ENCODE results near the gene UNK.
A peak's percentile ranks its signal among the peaks of the same experiment; 100 is the strongest.

The UNK gene

GRCh38 chr17:75771334-75772281 lies 13.0 kb upstream of the UNK start:
- TF ChIP-seq, protein P1, sequence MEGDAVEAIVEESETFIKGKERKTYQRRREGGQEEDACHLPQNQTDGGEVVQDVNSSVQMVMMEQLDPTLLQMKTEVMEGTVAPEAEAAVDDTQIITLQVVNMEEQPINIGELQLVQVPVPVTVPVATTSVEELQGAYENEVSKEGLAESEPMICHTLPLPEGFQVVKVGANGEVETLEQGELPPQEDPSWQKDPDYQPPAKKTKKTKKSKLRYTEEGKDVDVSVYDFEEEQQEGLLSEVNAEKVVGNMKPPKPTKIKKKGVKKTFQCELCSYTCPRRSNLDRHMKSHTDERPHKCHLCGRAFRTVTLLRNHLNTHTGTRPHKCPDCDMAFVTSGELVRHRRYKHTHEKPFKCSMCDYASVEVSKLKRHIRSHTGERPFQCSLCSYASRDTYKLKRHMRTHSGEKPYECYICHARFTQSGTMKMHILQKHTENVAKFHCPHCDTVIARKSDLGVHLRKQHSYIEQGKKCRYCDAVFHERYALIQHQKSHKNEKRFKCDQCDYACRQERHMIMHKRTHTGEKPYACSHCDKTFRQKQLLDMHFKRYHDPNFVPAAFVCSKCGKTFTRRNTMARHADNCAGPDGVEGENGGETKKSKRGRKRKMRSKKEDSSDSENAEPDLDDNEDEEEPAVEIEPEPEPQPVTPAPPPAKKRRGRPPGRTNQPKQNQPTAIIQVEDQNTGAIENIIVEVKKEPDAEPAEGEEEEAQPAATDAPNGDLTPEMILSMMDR (IDR thresholded peaks at IDR 0.05; ENCODE audit: low read depth, low read length, missing control alignments): peak; percentile 26
- in situ Hi-C loops (cut with HindIII; ENCODE audit: low sequenced_read_pairs): no loop called here
- H3K4me3 ChIP-seq (ENCODE audit: low read depth, low read length): no peak overlapping the region
- DNase-seq (ENCODE audit: low read depth): no peak

DNA sequence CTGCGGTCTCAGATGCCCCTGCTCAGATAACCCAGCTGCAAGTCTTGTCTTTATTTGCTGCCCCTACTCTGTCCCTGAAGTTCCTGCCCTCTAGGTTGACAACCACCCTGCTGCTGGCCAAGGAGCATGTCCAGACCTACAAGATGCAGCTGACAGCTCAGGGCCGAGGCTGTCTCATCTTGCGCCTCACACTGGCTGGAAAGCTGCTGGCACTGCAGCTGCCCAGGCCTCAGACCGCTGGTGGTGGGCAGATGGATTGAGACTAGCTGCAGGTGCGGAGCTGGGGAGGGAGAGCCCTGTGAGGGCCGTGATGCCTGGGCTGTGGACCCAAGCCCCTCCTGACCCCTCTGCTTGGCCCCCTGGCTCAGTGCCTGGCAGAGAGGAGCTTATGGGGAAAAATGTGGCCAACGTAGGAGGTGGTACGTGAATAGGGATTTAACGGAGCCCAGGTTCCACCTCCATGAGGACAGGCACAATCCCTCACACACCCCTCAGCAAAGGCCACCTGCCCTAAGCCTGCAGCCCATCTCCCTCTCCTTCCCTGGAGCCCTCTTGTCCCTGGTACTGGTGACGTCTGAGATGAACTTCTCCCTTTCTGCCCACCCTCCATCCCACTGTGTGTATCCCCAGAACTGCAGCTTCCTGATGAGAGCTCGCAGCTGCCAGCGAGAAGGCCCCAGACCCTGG lies 11.3 kb upstream of the UNK start:
- no peak overlapping the region for H3K4me3 ChIP-seq (ENCODE audit: low read depth, low read length)
- DNase-seq (ENCODE audit: low read depth): no peak
- in situ Hi-C loops (cut with HindIII; ENCODE audit: low sequenced_read_pairs): no loop called here
- TF ChIP-seq, protein P1 (IDR thresholded peaks at IDR 0.05; ENCODE audit: low read depth, low read length, missing control alignments): no peak

- TF ChIP-seq, protein P1 (IDR thresholded peaks at IDR 0.05; ENCODE audit: low read depth, low read length, missing control alignments): no peak
- no peak for DNase-seq (ENCODE audit: low read depth)
- H3K4me3 ChIP-seq (ENCODE audit: low read depth, low read length): no peak overlapping the region
- in situ Hi-C loops (cut with HindIII; ENCODE audit: low sequenced_read_pairs): no loop called here
These were observed 10.7 kb upstream of the UNK start for GRCh38 chr17:75773808-75774470.

- DNase-seq (ENCODE audit: low read depth): no peak
- TF ChIP-seq, protein P1 (IDR thresholded peaks at IDR 0.05; ENCODE audit: low read depth, low read length, missing control alignments): no peak
- no peak overlapping the region for H3K4me3 ChIP-seq (ENCODE audit: low read depth, low read length)
- in situ Hi-C loops (cut with HindIII; ENCODE audit: low sequenced_read_pairs): no loop called here
These were observed 10.1 kb upstream of the UNK start for GRCh38 chr17:75774471-75774990.

DNA sequence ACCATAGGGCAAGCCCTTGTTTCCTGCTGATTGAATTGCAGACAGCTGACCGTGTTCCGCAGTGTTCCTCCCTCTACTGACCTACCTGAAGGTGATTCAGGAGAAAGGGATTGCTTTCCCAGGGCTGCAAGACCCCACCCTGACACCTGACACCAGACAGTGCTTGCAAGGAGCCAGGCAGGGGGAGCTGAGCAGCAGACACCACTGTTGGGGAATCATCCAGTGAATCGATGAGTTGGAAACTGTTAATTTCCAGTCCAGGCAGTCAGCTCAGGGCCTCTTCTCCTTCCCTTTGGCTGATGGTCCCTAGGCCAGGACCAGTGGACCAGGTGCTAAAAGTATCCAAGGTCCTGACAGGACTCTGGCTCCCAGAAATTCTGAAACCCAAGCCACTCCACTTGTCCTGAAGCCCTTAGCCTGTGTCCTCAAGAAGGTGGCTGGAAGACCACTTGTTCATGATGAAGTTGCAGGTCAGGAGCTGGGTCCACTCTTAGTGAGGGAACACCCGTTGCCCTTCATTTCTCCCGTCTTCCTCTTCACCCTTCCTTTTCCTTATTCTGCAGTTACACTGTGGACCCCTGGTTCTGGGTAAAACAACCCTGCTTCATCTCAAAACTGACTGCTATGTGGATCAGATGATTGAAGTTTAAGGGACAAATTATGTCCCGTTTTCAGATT lies 9.5 kb upstream of the UNK start:
- H3K4me3 ChIP-seq (ENCODE audit: low read depth, low read length): no peak overlapping the region
- DNase-seq (ENCODE audit: low read depth): no peak
- in situ Hi-C loops (cut with HindIII; ENCODE audit: low sequenced_read_pairs): no loop called here
- TF ChIP-seq, protein P1 (IDR thresholded peaks at IDR 0.05; ENCODE audit: low read depth, low read length, missing control alignments): no peak
